Small intestine (tissue), 7 donors: ENCODE data around the gene RASAL2. TPM values are rescaled to one million over a fixed set of nuclear protein-coding genes. Genes with fewer than 3 reads are reported as not detected.

ENCODE experiments used
- DNase-seq, 2 donors: peaks; one replicate each; pipeline versions ENCODE4 v3.0.0 to v3.0.0-alpha.2; 2013
- FAIRE-seq: peaks from 2 replicates; lab custom pipeline; 2012; peaks lifted over from hg19 to GRCh38; lab: Jason Lieb, UNC
- H3K27ac ChIP-seq, 3 donors: one replicate each; pipeline ENCODE4 v1.5.1; 2013; ENCODE audit warnings: low read length in 2 of 3, mild to moderate bottlenecking in 2 of 3, control low read depth in 1 of 3, inconsistent platforms in 1 of 3, low read depth in 1 of 3, moderate library complexity in 1 of 3
- H3K27me3 ChIP-seq, 3 donors: one replicate each; pipeline ENCODE4 v1.6.1; 2013; ENCODE audit warnings: low read length in 3 of 3, inconsistent platforms in 1 of 3; ENCODE audit not compliant: control insufficient read depth in 3 of 3, insufficient read depth in 3 of 3
- H3K36me3 ChIP-seq, 3 donors: one replicate each; pipeline ENCODE4 v1.6.1; 2013; ENCODE audit warnings: low read length in 3 of 3, inconsistent platforms in 1 of 3, low read depth in 1 of 3, mild to moderate bottlenecking in 1 of 3, moderate library complexity in 1 of 3; ENCODE audit not compliant: control insufficient read depth in 3 of 3, insufficient read depth in 2 of 3
- H3K4me1 ChIP-seq, 3 donors: one replicate each; pipeline ENCODE4 v1.6.1; 2013; ENCODE audit warnings: low read length in 2 of 3, inconsistent platforms in 1 of 3, low read depth in 1 of 3, mild to moderate bottlenecking in 1 of 3, moderate library complexity in 1 of 3; ENCODE audit not compliant: control insufficient read depth in 3 of 3, insufficient read depth in 2 of 3
- H3K4me3 ChIP-seq, 3 donors: one replicate each; pipeline ENCODE4 v1.5.1; 2013; ENCODE audit warnings: low read length in 3 of 3, control low read depth in 1 of 3, inconsistent platforms in 1 of 3, low read depth in 1 of 3, mild to moderate bottlenecking in 1 of 3, moderate library complexity in 1 of 3
- H3K9me3 ChIP-seq, 2 donors: one replicate each; pipeline ENCODE4 v1.6.1; 2013; ENCODE audit warnings: low read depth in 1 of 2, low read length in 1 of 2; ENCODE audit not compliant: control insufficient read depth in 2 of 2, insufficient read depth in 1 of 2
- WGBS, 3 donors: extraction: QIAGEN DNeasy Blood & Tissue Kit; methylation state at CpG; one replicate each; pipeline ENCODE4 v1.1.7; 2013; 5-methylcytosine and 5-hydroxymethylcytosine counted together
- polyA plus RNA-seq, 4 donors: library from polyadenylated mRNA; stranded (reverse) in 3 of 4; unstranded in 1 of 4; fragments of 200-250 nt in 3 of 4; fragments of 120-200 nt in 1 of 4; gene quantifications; one replicate each; pipeline versions ENCODE4 v1.2.1 to v1.2.3, GENCODE V29; 2013
- donor health status: healthy with polysubstance abuse.
- donor health status: control.
- donor health status: control.
- donor health status: Bipolar disorder and iron deficiency.
- donor health status: healthy.

Gene RASAL2
- polyA plus RNA-seq, 4 donors = 1.8 to 23.5 (median 3.3) TPM

DNA sequence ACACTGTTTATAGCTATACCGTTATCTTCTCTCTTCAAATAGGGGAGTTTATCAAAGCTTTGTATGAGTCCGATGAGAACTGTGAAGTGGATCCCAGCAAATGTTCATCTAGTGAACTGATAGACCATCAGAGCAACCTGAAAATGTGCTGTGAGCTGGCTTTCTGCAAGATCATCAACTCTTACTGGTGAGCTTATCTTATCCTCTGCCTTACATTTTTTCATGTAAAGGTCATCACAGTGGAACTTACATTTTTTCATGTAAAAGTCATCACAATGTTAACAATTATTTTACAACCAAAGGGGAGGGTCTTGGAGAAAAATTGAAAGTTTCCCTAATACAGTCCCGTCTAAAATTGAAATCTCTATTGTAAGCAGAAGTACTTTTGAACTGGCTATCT is 357.6 kb downstream of the RASAL2 start:
- Histone ChIP-seq H3K36me3 (peaks cover 0 to 11% (median 0%) of the 10 kb centered on the region in 3 donors), H3K27me3 (no peaks in the 10 kb centered on the region), H3K27ac (no peak overlapping the region), H3K4me3 (no peak overlapping the region), H3K4me1 (peaks cover 0 to 2% (median 0%) of the 10 kb centered on the region in 3 donors), H3K9me3 (no peaks in the 10 kb centered on the region)
- FAIRE-seq (no peak), DNase-seq (no peak)
- WGBS, 3 donors = 70 to 83% (median 80%) methylated on average over 3 of the region's 3 CpGs

DNA sequence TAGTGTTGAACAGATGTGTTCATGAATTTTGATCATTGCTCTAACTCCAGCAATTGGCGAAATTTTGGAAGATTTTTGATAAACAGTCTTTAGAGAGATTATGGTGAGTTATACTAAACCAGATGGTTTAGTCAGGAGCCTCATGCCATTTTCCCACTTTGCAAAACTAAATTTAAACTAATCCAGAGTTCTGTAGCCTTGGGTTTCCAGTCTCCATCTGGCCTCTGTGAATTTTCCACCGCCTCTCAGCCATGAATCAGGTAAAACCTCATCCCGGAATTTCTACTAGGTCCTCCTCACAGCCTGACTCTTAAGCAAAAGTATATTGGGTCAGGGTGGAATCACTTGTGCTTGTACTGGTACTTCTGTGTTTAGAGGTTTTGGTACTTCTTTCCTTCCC is 358.1 kb downstream of the RASAL2 start:
- Histone ChIP-seq H3K27ac (no peak overlapping the region), H3K9me3 (no peaks in the 10 kb centered on the region), H3K27me3 (no peaks in the 10 kb centered on the region), H3K36me3 (peaks cover 0 to 11% (median 0%) of the 10 kb centered on the region in 3 donors), H3K4me3 (no peak overlapping the region), H3K4me1 (peaks cover 0 to 2% (median 0%) of the 10 kb centered on the region in 3 donors)
- no peak for DNase-seq
- 90 to 94% (median 93%) methylated on average over 3 of the region's 3 CpGs for WGBS, 3 donors
- no peak for FAIRE-seq

DNA sequence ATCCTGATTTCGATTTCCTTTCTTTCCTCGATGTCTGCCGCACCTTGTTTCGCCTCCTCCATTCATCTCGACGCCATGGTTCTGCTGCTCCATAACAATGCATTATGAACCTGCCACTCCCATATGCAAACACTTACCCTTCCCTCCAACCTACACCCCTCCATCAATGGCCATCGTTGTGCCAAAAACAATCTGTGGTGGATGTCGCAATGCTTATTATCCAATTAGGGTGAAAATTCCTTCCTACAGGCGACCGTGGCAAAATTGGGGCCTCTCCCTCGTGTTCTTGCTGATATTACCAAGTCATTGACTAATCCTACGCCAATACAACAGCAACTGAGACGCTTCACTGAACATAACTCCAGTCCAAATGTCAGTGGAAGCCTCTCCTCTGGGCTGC is 362.6 kb downstream of the RASAL2 start:
- DNase-seq (no peak), FAIRE-seq (no peak)
- WGBS, 3 donors = 87 to 94% (median 89%) methylated on average over 13 of the region's 13 CpGs
- no peak overlapping the region for H3K4me3 ChIP-seq
- H3K4me1 ChIP-seq = no peaks in the 10 kb centered on the region
- H3K36me3 ChIP-seq = peaks cover 0 to 16% (median 0%) of the 10 kb centered on the region in 3 donors
- no peaks in the 10 kb centered on the region for H3K27me3 ChIP-seq
- H3K9me3 ChIP-seq = no peaks in the 10 kb centered on the region
- no peak overlapping the region for H3K27ac ChIP-seq

DNA sequence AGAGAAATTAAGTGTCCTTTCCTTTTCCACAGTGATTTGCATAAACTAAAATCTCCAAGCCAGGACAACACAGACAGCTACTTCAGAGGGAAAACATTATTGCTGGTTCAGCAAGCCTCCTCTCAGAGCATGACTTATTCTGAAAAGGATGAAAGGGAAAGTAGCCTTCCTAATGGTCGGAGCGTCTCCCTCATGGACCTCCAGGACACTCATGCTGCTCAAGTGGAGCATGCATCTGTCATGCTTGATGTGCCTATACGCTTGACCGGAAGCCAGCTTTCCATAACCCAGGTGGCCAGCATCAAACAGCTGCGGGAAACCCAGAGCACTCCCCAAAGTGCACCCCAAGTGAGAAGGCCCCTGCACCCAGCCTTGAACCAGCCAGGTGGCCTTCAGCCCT is 363.7 kb downstream of the RASAL2 start:
- DNase-seq (no peak), FAIRE-seq (no peak)
- 93 to 95% (median 94%) methylated on average over 5 of the region's 5 CpGs for WGBS, 3 donors

DNA sequence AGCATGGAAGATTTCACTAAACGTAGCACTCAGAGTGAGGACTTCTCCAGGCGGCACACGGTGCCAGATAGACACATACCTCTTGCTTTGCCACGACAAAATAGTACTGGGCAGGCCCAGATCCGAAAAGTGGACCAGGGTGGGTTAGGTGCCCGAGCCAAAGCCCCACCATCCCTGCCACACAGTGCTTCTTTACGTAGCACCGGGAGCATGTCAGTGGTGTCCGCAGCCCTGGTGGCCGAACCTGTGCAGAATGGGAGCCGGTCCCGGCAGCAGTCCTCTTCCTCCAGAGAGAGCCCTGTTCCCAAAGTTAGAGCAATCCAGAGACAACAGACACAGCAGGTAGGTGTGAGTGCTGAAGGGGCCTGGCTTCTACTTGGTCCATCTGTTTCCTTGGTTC is 364.3 kb downstream of the RASAL2 start:
- WGBS, 3 donors = 91 to 98% (median 94%) methylated on average over 12 of the region's 12 CpGs
- FAIRE-seq (no peak), DNase-seq (no peak)
- Histone ChIP-seq H3K4me3 (no peak overlapping the region), H3K36me3 (peaks cover 0 to 12% (median 0%) of the 10 kb centered on the region in 3 donors), H3K27me3 (no peaks in the 10 kb centered on the region), H3K4me1 (no peaks in the 10 kb centered on the region), H3K9me3 (no peaks in the 10 kb centered on the region), H3K27ac (no peak overlapping the region)

More for the DNA sequence above, 363.7 kb downstream of the RASAL2 start:
- Histone ChIP-seq H3K36me3 (peaks cover 0 to 12% (median 0%) of the 10 kb centered on the region in 3 donors), H3K4me3 (no peak overlapping the region), H3K27ac (no peak overlapping the region), H3K27me3 (no peaks in the 10 kb centered on the region), H3K4me1 (no peaks in the 10 kb centered on the region), H3K9me3 (no peaks in the 10 kb centered on the region)

DNA sequence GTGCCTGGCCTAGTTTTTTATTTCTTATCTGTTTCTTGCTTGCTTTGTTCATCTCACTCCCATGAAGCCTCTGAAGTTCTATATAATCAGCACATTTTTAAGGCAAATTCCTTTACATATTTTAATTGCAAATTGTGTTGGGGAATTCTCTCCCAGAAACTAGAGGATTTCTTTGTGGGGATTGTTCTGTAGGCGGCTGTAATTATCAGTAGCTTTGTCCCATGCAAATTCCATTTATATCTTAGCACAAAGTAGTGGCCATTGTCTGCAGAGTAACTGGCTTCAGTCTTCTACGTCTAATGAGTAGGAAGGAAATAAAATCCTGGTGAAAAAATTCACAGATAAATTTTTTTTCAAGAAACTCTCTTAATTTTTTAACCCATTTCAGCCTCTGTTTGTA is 367.2 kb downstream of the RASAL2 start:
- DNase-seq = no peak
- no peak overlapping the region for H3K27ac ChIP-seq
- peaks cover 0 to 16% (median 2%) of the 10 kb centered on the region in 3 donors for H3K36me3 ChIP-seq
- H3K4me3 ChIP-seq = no peak overlapping the region
- H3K4me1 ChIP-seq = no peaks in the 10 kb centered on the region
- no peaks in the 10 kb centered on the region for H3K9me3 ChIP-seq
- 78 to 93% (median 85%) methylated on average over 2 of the region's 2 CpGs for WGBS, 3 donors
- FAIRE-seq = no peak
- no peaks in the 10 kb centered on the region for H3K27me3 ChIP-seq

DNA sequence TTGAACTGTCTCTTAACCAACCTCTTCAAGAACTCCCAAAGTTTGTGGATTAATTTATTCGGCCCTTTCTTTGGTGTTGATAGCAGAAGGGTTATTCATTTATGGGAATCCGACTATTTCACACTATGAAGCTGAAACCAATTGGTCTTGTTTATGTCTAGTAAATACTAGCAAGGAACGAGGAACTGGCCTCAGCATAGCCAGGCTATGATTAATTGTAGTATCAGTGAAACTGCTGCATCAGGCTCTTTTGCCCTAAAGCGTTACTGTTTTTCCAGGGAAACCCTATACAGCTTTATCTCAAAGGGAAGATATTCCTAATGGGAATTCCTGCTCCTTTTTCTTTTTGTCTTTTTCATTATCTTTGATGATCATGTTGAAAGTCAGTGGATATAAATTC is 367.8 kb downstream of the RASAL2 start:
- Histone ChIP-seq H3K36me3 (peaks cover 0 to 12% (median 2%) of the 10 kb centered on the region in 3 donors), H3K27me3 (no peaks in the 10 kb centered on the region), H3K27ac (peak overlapping the region in 1 of 3 donors; percentile 21), H3K9me3 (no peaks in the 10 kb centered on the region), H3K4me3 (no peak overlapping the region), H3K4me1 (no peaks in the 10 kb centered on the region)
- FAIRE-seq (no peak), DNase-seq (no peak)
- WGBS, 3 donors = 73 to 89% (median 78%) methylated on average over 4 of the region's 4 CpGs

DNA sequence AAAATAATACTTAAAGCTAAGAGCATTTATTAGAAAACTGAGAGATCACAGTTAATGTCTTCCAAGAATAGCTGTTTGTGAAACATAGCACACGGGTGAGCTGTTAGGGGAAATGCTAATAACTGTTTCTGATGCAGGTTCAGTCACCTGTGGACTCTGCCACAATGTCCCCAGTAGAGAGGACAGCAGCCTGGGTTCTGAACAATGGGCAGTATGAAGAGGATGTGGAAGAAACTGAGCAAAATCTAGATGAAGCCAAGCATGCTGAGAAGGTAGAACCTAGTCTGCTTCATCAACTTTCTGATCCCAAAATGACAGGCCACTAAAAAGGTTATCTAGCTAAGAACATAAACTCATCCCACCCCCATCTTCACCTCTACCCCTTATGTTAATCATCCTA is 370.2 kb downstream of the RASAL2 start:
- no peak for DNase-seq
- 80 to 86% (median 85%) methylated on average over 1 of the region's 1 CpG for WGBS, 3 donors
- FAIRE-seq = no peak
- H3K4me3 ChIP-seq = no peak overlapping the region
- H3K27me3 ChIP-seq = no peaks in the 10 kb centered on the region
- H3K27ac ChIP-seq = no peak overlapping the region
- peaks cover 0 to 5% of the 10 kb centered on the region in 2 donors for H3K9me3 ChIP-seq
- H3K36me3 ChIP-seq = peaks cover 0 to 10% (median 4%) of the 10 kb centered on the region in 3 donors
- H3K4me1 ChIP-seq = no peaks in the 10 kb centered on the region

DNA sequence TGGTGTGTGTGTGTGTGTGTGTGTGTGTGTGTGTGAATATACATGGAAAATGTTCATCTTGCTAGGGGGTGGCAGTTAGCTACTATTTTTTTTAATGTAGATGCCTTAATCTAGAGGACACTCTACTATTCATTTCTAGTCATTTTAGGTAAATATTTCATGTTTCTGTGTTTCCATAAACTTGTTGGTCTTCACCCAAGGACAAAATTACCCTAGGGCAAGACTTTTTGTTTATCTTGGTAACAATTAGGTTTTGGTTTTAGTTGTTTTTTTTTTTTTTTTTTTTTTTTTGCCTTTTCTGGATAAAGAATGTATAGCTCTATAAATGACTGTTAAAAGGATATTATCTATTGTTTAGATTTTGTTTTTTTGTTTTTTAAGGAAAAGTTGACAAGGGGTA is 370.7 kb downstream of the RASAL2 start:
- Histone ChIP-seq H3K4me3 (no peak overlapping the region), H3K27me3 (no peaks in the 10 kb centered on the region), H3K4me1 (no peaks in the 10 kb centered on the region), H3K9me3 (peaks cover 0 to 5% of the 10 kb centered on the region in 2 donors), H3K27ac (no peak overlapping the region), H3K36me3 (peaks cover 0 to 10% (median 4%) of the 10 kb centered on the region in 3 donors)
- FAIRE-seq (no peak), DNase-seq (no peak)
